ENCODE results near the gene SRPK2. TPM values are rescaled to one million over a fixed set of nuclear protein-coding genes. Genes with fewer than 3 reads are reported as not detected.

The SRPK2 gene
- total and polyA plus RNA-seq, 2 of the 8 experiments (the other 6 are each of a cell fraction or from before 2014, with no cell fraction given) = 10.0 to 47.1 TPM

GRCh38 chr7:105149827-105150226 lies 238.9 kb downstream of the SRPK2 start:
- Histone ChIP-seq H3K4me1 (replicated peaks in 1 of 4; ENCODE audit: control insufficient read depth in 3 of 4, insufficient read depth in 4 of 4, low read length in 3 of 4) (no peaks in the 10 kb centered on the region), H2BK15ac (ENCODE audit: low read length) (no peak overlapping the region), H2BK120ac (replicated peaks; ENCODE audit: low read depth, low read length) (no peak overlapping the region), H3K27me3 (replicated peaks in 1 of 4; ENCODE audit: control insufficient read depth in 3 of 4, extremely low read depth in 1 of 4, insufficient read depth in 3 of 4, low read length in 3 of 4) (no peaks in the 10 kb centered on the region), H3K27ac (ENCODE audit: low read depth, low read length) (no peak overlapping the region), H2BK5ac (ENCODE audit: low read depth, low read length) (no peak overlapping the region), H3K79me2 (ENCODE audit: control insufficient read depth in 1 of 2, insufficient read depth in 2 of 2, low read length in 2 of 2) (no peaks in the 10 kb centered on the region), H4K91ac (replicated peaks; ENCODE audit: insufficient read length, low read length) (no peak overlapping the region), H3K79me1 (ENCODE audit: low read depth, low read length) (no peaks in the 10 kb centered on the region), H3K4me2 (ENCODE audit: insufficient read depth in 1 of 2, low read depth in 2 of 2, low read length in 2 of 2) (no peak overlapping the region), H4K20me1 (replicated peaks in 1 of 2; ENCODE audit: control insufficient read depth in 1 of 2, insufficient read depth in 2 of 2, low read length in 2 of 2) (no peaks in the 10 kb centered on the region), H4K5ac (ENCODE audit: insufficient read length, low read depth, low read length) (no peak overlapping the region), H2AFZ (ENCODE audit: low read length) (no peak overlapping the region), H3K4ac (replicated peaks; ENCODE audit: insufficient read length, low read depth, low read length) (no peak overlapping the region), H3K23ac (ENCODE audit: insufficient read length) (no peak overlapping the region), H4K8ac (ENCODE audit: extremely low read depth, insufficient read depth, low read length) (no peak overlapping the region), H3K36me3 (ENCODE audit: control insufficient read depth in 2 of 4, insufficient read depth in 4 of 4, low read length in 3 of 4) (peaks cover 0 to 3% (median 0%) of the 10 kb centered on the region in 4 experiments; a peak in 1 of 8 replicates), H2AK5ac (ENCODE audit: low read depth, low read length) (no peak overlapping the region), H2BK12ac (ENCODE audit: low read depth, low read length) (no peak overlapping the region), H3K9me3 (ENCODE audit: insufficient read depth in 2 of 2, low read depth in 1 of 2, low read length in 1 of 2) (no peaks in the 10 kb centered on the region), H3K14ac (ENCODE audit: insufficient read length) (no peak overlapping the region), H3K18ac (ENCODE audit: extremely low read depth, low read length) (no peak overlapping the region), H3K56ac (replicated peaks; ENCODE audit: insufficient read length, low read depth, low read length) (no peak overlapping the region), H3K23me2 (ENCODE audit: low read depth, low read length) (no peaks in the 10 kb centered on the region), H3K9ac (replicated peaks in 1 of 4; ENCODE audit: extremely low read depth in 1 of 4, low read depth in 3 of 4, low read length in 3 of 4) (no peak overlapping the region), H3K4me3 (ENCODE audit: extremely low read depth in 1 of 4, insufficient read depth in 2 of 4, low read depth in 3 of 4, low read length in 4 of 4) (no peak overlapping the region), H2BK20ac (ENCODE audit: low read length) (no peak overlapping the region)
- no peak for DNase-seq (ENCODE audit: low read depth in 1 of 2, low spot score in 2 of 2)
- WGBS, 2 experiments (ENCODE audit: extremely low coverage in 1 of 2, insufficient coverage in 1 of 2, insufficient read length in 1 of 2, insufficient replicate concordance in 2 of 2, low coverage in 1 of 2, low lambda C conversion rate in 2 of 2, missing lambda C conversion rate in 1 of 2) = 89 to 100% methylated on average over 1 to 3 of the region's 3 CpGs
- ChIA-PET CTCF (ENCODE audit: partially characterized antibody) (interaction anchor here (0.6 to 2.5 kb wide), 4 partner anchors 9 to 438 kb away, joined by 3 to 8 read pairs (median 3); no protein-coding TSS in a partner anchor), POLR2A (ENCODE audit: partially characterized antibody) (no interaction called here)
- no peak for FAIRE-seq
- TF ChIP-seq SIRT6 (IDR thresholded peaks at IDR 0.05; ENCODE audit: low read length) = no peak
